GM18861 (cell line): ENCODE data around the gene MYOF.
"Not testable (repeated sequence)": the region's sequence is repeated elsewhere in the genome, so short reads cannot be mapped to it uniquely, and the experiment has no call there.

ENCODE experiments used
- ATAC-seq: cut with Tn5 transposase; IDR thresholded peaks from one replicate; pipeline ENCODE4 v1.9.1; 2021; ENCODE audit not compliant: unreplicated experiment

Gene MYOF

GRCh38 chr10:93393211-93393610, 88.9 kb downstream of the MYOF start:
- no peak for ATAC-seq

- ATAC-seq: no peak
These were observed 90.0 kb downstream of the MYOF start for GRCh38 chr10:93392121-93392520.

- no peak for ATAC-seq
These were observed 91.6 kb downstream of the MYOF start for GRCh38 chr10:93390306-93391090.

GRCh38 chr10:93386631-93387369, 95.3 kb downstream of the MYOF start:
- no peak for ATAC-seq

GRCh38 chr10:93385345-93385744, 96.8 kb downstream of the MYOF start:
- no peak for ATAC-seq

GRCh38 chr10:93384006-93384405, 98.1 kb downstream of the MYOF start:
- no peak for ATAC-seq

- ATAC-seq: no peak
These were observed 98.6 kb downstream of the MYOF start for GRCh38 chr10:93383562-93383981.

GRCh38 chr10:93379731-93380575, 102.2 kb downstream of the MYOF start:
- no peak for ATAC-seq

- ATAC-seq: no peak
These were observed 103.0 kb downstream of the MYOF start for GRCh38 chr10:93378997-93379730.

GRCh38 chr10:93378039-93378438, 104.1 kb downstream of the MYOF start:
- ATAC-seq: no peak

- no peak for ATAC-seq
These were observed 105.5 kb downstream of the MYOF start for GRCh38 chr10:93376372-93377293.

- no peak for ATAC-seq
These were observed 111.2 kb downstream of the MYOF start for GRCh38 chr10:93370961-93371360.

- ATAC-seq: no peak
These were observed 112.5 kb downstream of the MYOF start for GRCh38 chr10:93369588-93370164.

GRCh38 chr10:93368210-93368609, 113.9 kb downstream of the MYOF start:
- no peak for ATAC-seq

GRCh38 chr10:93367664-93368063, 114.5 kb downstream of the MYOF start:
- ATAC-seq: no peak

GRCh38 chr10:93364966-93365365, 117.2 kb downstream of the MYOF start:
- no peak for ATAC-seq

GRCh38 chr10:93363891-93364648, 118.1 kb downstream of the MYOF start:
- ATAC-seq: no peak

GRCh38 chr10:93358398-93358797, 123.7 kb downstream of the MYOF start:
- not testable (repeated sequence) for ATAC-seq

GRCh38 chr10:93357680-93358079, 124.5 kb downstream of the MYOF start:
- no peak for ATAC-seq
